OCI-LY7 (cell line): ENCODE measurements around the gene USF2. TPM values are rescaled to one million over a fixed set of nuclear protein-coding genes. Genes with fewer than 3 reads are reported as not detected.
"Not testable (repeated sequence)": the region's sequence is repeated elsewhere in the genome, so short reads cannot be mapped to it uniquely, and the experiment has no call there.

Experiments
- BruUV-seq: library from RNA; stranded (reverse); fragments of 400-500 nt; replicated peaks from 2 replicates; lab custom pipeline; 2021; lab: Mats Ljungman, UMichigan
- CTCF ChIA-PET: fragments of 300-600 bp; sonication (Branson Sonifier 250); formaldehyde crosslinking; loops from one replicate; lab custom pipeline; 2022; ENCODE audit warnings: antibody characterized with exemption; ENCODE audit not compliant: unreplicated experiment; lab: Charles Lee
- POLR2A ChIA-PET: fragments of 300-600 bp; sonication (Branson Sonifier 250); formaldehyde crosslinking; loops from one replicate; lab custom pipeline; 2022; ENCODE audit warnings: antibody characterized with exemption; lab: Charles Lee
- DNase-seq: peaks from one replicate; pipeline ENCODE4 v3.0.0-alpha.2; 2015; ENCODE audit warnings: low spot score
- H2AFZ ChIP-seq: fragments of 200-600 bp; sonication (generic), shearing (Covaris generic); 2 replicates; pipeline ENCODE4 v1.6.1; 2014; ENCODE audit warnings: mild to moderate bottlenecking, antibody characterized with exemption, low read length, moderate library complexity
- H3K27ac ChIP-seq: fragments of 200-600 bp; sonication (generic); 2 replicates; pipeline ENCODE4 v1.5.1; 2014; ENCODE audit warnings: mixed run types, low read depth, mild to moderate bottlenecking, moderate library complexity, low read length, inconsistent platforms; ENCODE audit not compliant: poor library complexity, severe bottlenecking
- H3K36me3 ChIP-seq: fragments of 200-600 bp; sonication (generic); 2 replicates; pipeline ENCODE4 v1.6.1; 2014; ENCODE audit warnings: mild to moderate bottlenecking, antibody characterized with exemption, low read length, moderate library complexity, mixed read lengths; ENCODE audit not compliant: insufficient read depth
- H3K4me1 ChIP-seq: fragments of 200-600 bp; sonication (generic); 2 replicates; pipeline ENCODE4 v1.5.1; 2014; ENCODE audit warnings: mild to moderate bottlenecking, low read length; ENCODE audit not compliant: insufficient read depth, poor library complexity, severe bottlenecking
- H3K4me2 ChIP-seq: fragments of 200-600 bp; sonication (generic); 2 replicates; pipeline ENCODE4 v1.6.1; 2014; ENCODE audit warnings: mild to moderate bottlenecking, low read length
- H3K4me3 ChIP-seq: fragments of 200-600 bp; sonication (generic); 2 replicates; pipeline ENCODE4 v1.5.1; 2014; ENCODE audit warnings: mild to moderate bottlenecking, low read depth, low read length; ENCODE audit not compliant: poor library complexity, severe bottlenecking
- H3K79me2 ChIP-seq: fragments of 200-600 bp; sonication (generic); 2 replicates; pipeline ENCODE4 v1.6.1; 2016; ENCODE audit warnings: low read depth, mild to moderate bottlenecking, low read length, moderate library complexity, mixed read lengths; ENCODE audit not compliant: insufficient read depth
- H3K9me2 ChIP-seq: fragments of 200-600 bp; sonication (generic); 2 replicates; pipeline ENCODE4 v1.6.1; 2016; ENCODE audit warnings: mild to moderate bottlenecking, low read length, mixed read lengths; ENCODE audit not compliant: insufficient read depth
- H3K9me3 ChIP-seq: fragments of 200-600 bp; sonication (generic); 2 replicates; pipeline ENCODE4 v1.6.1; 2014; ENCODE audit warnings: mild to moderate bottlenecking, mixed run types, low read length, mixed read lengths
- H4K20me1 ChIP-seq: fragments of 200-600 bp; sonication (generic); 2 replicates; pipeline ENCODE4 v1.6.1; 2014; ENCODE audit warnings: mild to moderate bottlenecking, antibody characterized with exemption, low read length, moderate library complexity, mixed read lengths; ENCODE audit not compliant: insufficient read depth
- CTCF ChIP-seq: fragments of 200-600 bp; sonication (generic); conservative IDR thresholded peaks from 2 replicates; pipeline ENCODE4 v1.5.1; 2014; ENCODE audit warnings: mild to moderate bottlenecking, antibody characterized with exemption, low read length, moderate library complexity, mixed read lengths
- EZH2phosphoT487 ChIP-seq: fragments of 200-600 bp; sonication (generic); IDR thresholded peaks from 2 replicates; pipeline ENCODE4 v1.6.1; 2018; ENCODE audit warnings: low read depth, borderline replicate concordance, mild to moderate bottlenecking, mixed run types, antibody characterized with exemption, low read length, moderate library complexity, mixed read lengths
- intact Hi-C: fragments of 100-400 bp; cut with micrococcal nuclease; formaldehyde crosslinking; loops from one replicate; pipeline ENCODE4 v1.10.0; 2022; ENCODE audit not compliant: unreplicated experiment
- total RNA-seq, 2 experiments: library from RNA; depleted of rRNA in 1 of 2; stranded (reverse); fragments of >200 nt in 1 of 2; shearing (Covaris generic) in 1 of 2; gene quantifications; 2 replicates each; pipeline ENCODE4 v1.2.3, GENCODE V29; 2014 to 2022

USF2 gene
- total RNA-seq, 2 experiments from 2014 or later = 105 to 155 TPM

- intact Hi-C loops = no loop called here
- BruUV-seq = no TSS peak
- no peak for DNase-seq
- Histone ChIP-seq H3K9me2 (no peaks in the 10 kb centered on the region), H3K27ac (no peak overlapping the region), H3K36me3 (no peaks in the 10 kb centered on the region), H3K79me2 (no peaks in the 10 kb centered on the region), H3K4me1 (peaks cover 37% of the 10 kb centered on the region), H3K9me3 (peaks cover 16% of the 10 kb centered on the region; the same call in 1 of the 2 replicates), H3K4me3 (no peak overlapping the region), H2AFZ (peak overlapping the region; percentile 60; the same call in 1 of the 2 replicates), H3K4me2 (no peak overlapping the region), H4K20me1 (no peaks in the 10 kb centered on the region)
- TF ChIP-seq EZH2phosphoT487 (no peak), CTCF (no peak)
- POLR2A ChIA-PET = no interaction called here
- CTCF ChIA-PET = no interaction called here
These were observed 48.3 kb upstream of the USF2 start for GRCh38 chr19:35220315-35220921.

GRCh38 chr19:35220973-35221590 is 47.7 kb upstream of the USF2 start:
- BruUV-seq, H3K4me3 ChIP-seq, H3K79me2 ChIP-seq, DNase-seq, H4K20me1 ChIP-seq, H3K9me2 ChIP-seq, H3K4me2 ChIP-seq, POLR2A ChIA-PET, CTCF ChIA-PET, intact Hi-C loops, H3K27ac ChIP-seq, H3K36me3 ChIP-seq: not testable (repeated sequence)
- peaks cover 16% of the 10 kb centered on the region; the same call in 1 of the 2 replicates for H3K9me3 ChIP-seq
- peak overlapping the region; percentile 60; the same call in 1 of the 2 replicates for H2AFZ ChIP-seq
- H3K4me1 ChIP-seq = peaks cover 33% of the 10 kb centered on the region

- peak; percentile 54 for DNase-seq
- no peak overlapping the region for H3K27ac ChIP-seq
- intact Hi-C loops = no loop called here
These were observed 46.3 kb upstream of the USF2 start for GRCh38 chr19:35222373-35223015.

More at GRCh38 chr19:35222373-35223015, 46.3 kb upstream of the USF2 start:
- Histone ChIP-seq H3K36me3 (no peaks in the 10 kb centered on the region), H3K4me3 (no peak overlapping the region), H3K9me3 (peaks cover 16% of the 10 kb centered on the region; the same call in 1 of the 2 replicates), H3K79me2 (no peaks in the 10 kb centered on the region), H4K20me1 (no peaks in the 10 kb centered on the region), H3K9me2 (no peaks in the 10 kb centered on the region), H3K4me1 (peaks cover 23% of the 10 kb centered on the region), H2AFZ (no peak overlapping the region), H3K4me2 (peak overlapping the region; percentile 36; the same call in 1 of the 2 replicates)
- no TSS peak for BruUV-seq
- CTCF ChIA-PET = no interaction called here
- no peak for TF ChIP-seq CTCF
- TF ChIP-seq EZH2phosphoT487 = no peak
- POLR2A ChIA-PET = interaction anchor here (0.9 kb wide), 1 partner anchor 19 kb away, joined by 3 read pairs; no protein-coding TSS in a partner anchor
